Measurements from ENCODE around the gene RCSD1.
A peak's percentile ranks its signal among the peaks of the same experiment; 100 is the strongest.

The RCSD1 gene

GRCh38 chr1:167669209-167670124 is 39.4 kb downstream of the RCSD1 start:
- DNase-seq (ENCODE audit: low read depth), result no peak

DNA sequence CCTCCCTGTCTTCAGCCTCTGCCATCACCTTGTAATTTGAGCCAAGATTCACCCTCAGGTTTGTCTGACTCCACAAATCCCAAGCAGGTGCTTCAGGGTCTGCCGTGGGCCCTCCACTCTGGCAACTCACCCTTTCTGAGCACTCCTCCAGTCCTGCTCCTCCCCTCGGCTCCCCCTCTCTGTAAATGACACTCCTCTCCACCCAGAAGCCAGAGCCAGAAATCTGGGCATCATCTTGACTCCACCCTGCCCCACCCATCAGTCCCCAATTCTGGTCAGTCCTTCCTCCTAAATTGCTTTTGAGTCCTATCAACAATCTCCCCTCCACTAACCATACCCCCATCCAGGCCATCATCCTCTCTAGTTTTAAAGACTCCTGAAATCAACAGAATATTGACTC is 40.5 kb downstream of the RCSD1 start:
- DNase-seq (ENCODE audit: low read depth), result no peak

DNA sequence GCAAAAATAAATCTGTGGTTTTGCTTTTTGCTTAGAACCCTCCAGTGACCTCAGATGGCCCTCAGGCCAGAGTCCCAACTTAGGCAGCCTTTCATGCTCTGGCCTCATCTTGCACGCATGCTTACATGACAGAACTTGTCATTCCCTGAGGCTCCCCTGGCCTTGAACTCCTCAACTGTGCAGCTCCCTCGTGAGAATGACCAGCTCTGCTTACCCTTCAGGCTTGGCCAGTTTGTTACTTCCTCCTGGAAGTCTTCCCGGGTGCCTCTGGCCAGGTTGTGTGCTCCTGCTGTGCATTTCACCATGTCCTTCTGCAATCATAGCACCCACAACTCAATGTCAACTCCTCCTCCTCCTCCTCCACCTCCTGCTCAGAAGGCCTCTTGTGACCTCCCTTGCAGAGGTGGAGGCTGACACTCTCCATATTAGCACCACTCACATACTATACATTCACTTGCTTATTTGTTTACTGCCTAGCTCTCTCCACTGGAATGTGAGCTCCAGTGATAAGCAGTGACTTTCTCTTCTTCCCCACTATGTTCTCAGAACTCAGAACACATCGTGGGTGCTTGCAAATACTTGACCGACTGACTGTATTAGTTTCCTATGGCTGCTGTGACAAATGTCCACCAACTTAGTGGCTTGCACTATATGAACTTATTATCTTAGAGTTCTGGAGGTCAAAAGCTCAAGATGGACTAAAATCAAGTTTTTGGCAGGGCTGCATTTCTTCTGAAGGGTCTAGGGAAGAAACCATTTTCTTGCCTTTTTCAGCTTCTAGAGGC is 41.9 kb downstream of the RCSD1 start:
- no peak for DNase-seq (ENCODE audit: low read depth)

DNA sequence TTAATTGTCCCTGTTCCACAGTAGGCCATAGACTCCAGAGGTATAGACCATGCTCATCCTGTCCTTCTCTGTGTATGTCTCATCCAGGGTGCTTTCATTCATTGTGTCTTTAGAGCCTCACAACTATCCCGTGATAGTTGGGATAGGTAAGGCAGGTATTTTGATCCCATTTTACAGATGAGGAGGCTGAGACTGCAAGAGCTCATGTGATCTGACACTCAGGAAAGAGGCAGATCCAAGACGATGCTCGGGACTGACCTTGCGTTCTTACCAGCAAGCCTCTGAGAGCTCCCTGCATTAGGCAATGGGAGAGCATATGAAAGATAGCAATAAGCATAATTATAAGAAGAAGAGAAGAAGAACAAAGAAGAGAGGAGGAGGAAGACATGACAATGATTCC is 42.8 kb downstream of the RCSD1 start:
- no peak for DNase-seq (ENCODE audit: low read depth)

- no peak for DNase-seq (ENCODE audit: low read depth)
Observed at GRCh38 chr1:167673265-167673664, 43.2 kb downstream of the RCSD1 start.

DNA sequence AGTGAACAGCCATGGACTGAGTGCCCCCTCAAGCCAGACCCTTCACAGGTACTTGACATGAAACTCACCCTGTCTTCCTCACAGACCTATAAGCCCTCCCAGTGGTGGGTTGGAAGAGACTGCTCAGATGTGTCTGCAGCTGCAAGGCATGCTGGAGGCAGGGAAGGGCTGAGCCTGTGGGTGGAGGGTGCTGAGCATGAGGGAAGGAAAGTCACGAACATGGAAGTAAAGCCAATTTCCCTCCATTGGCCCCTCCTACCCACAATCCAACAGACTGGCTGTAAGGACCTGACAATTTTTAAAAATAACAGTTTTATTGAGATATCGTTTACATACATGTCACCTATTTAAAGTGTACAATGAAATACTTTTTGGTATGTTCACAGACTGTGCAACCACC is 44.1 kb downstream of the RCSD1 start:
- no peak for DNase-seq (ENCODE audit: low read depth)

DNA sequence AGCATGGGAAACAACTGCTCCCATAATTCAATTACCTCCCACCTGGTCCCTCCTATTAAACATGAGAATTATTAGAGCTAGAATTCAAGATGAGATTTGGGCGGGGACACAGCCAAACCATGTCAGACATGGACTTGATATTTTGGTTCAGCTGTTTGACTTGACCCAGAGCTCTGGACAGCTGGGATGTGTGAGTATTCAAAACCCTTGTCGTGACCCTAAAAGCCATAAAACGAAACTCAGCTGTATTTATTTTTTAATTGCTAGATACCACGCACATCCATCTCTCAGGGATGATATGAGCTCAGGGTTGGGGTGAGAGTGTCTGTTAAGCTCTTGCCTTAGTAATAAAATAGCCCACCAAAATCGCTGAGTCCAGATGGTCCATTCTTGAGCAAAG is 45.4 kb downstream of the RCSD1 start:
- no peak for DNase-seq (ENCODE audit: low read depth)

DNA sequence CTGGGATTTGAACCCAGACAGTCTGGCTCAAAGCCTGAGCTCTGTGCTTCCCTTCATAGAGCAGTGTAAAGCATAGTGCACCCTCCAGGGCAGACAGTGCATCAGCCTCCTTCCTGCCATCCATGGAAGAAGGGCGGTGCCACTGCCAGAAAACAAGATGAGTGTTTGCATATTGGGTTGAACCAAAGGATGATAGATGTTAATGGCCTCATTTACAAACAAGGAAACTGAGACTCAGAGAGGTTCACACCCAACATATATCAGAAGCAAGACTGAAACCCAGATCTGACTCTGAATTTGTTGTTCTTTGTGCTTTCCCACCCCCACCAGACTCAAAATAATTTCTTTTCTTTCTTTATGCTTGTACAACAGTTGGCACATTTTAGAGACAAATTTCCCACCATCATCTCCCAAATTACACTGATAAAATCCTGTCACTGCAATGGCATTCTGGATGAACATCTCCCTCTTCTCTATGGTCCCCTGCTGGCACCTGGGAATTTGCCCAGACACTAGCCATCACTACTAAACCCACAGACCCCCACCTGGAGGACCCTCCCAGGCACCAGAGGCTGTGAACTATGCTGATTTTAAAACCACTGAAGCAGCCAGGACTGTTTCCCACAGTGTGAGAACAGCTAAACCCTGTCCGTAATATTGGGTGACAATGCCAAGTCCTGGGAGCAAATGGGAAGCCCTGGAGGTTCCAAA is 46.3 kb downstream of the RCSD1 start:
- no peak for DNase-seq (ENCODE audit: low read depth)

- DNase-seq (ENCODE audit: low read depth), result no peak
Observed at GRCh38 chr1:167676916-167677848, 47.1 kb downstream of the RCSD1 start.

GRCh38 chr1:167678422-167678821 is 48.4 kb downstream of the RCSD1 start:
- DNase-seq (ENCODE audit: low read depth), result no peak

- no peak for DNase-seq (ENCODE audit: low read depth)
Observed at GRCh38 chr1:167678838-167679237, 48.8 kb downstream of the RCSD1 start.

DNA sequence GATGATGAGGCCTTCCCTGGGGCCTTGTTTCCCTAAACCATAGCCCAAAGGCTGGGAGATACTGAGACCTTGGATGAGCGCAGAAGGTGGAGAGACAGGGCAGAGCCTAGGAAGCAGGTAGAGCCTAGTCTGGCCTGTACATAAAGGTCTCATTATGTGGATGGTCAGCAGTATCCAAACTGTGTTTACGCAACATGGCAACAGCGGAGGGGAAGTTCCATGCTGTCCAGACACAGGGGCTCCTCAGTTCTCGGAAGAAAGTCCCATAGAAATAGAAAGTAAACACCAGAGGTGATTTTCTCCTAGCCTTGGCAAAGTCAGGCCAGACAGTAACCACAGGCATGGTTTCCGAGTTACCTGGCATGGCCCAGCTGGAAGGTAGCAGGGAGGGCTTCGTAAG is 49.7 kb downstream of the RCSD1 start:
- no peak for DNase-seq (ENCODE audit: low read depth)

DNA sequence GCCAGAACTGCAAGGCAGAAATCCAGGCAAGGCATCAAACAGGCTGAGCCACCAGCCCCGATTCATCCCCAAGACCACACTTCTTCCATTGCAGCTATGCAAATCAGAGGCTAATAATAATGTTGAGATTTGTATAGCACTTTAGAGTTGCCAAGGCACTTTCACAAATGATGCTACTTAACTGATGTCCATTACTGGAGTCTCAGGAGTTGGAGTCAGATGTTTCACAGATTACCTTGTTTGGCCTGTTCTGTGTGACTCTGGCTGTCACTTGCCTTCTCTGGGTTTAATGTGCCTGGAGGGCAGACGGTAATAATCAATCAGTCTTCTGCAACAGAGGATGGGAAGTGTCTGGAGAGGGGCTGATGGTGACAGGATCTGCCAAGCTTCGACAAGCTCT is 51.0 kb downstream of the RCSD1 start:
- DNase-seq (ENCODE audit: low read depth), result no peak

- no peak for DNase-seq (ENCODE audit: low read depth)
Observed at GRCh38 chr1:167681451-167682098, 51.5 kb downstream of the RCSD1 start.

DNA sequence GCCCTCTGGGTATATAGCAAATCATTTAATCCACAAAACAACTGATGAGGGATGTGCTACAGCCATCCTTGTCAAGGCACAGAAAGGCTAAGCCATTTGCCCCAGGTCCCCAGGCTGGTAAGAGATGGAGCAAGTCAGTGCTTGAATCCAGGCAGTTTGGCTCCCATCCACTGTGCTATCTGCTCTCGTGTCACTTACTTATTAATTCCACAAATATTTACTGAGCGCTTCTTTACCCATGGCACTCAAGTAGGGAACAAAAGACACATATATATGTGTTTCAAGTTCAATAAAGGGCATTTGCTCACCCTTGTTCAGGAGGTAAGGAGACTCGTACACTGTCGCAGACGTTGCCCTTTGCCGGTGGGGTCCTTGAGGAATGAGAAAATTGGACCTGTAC is 53.2 kb downstream of the RCSD1 start:
- no peak for DNase-seq (ENCODE audit: low read depth)

GRCh38 chr1:167683641-167684502 is 53.8 kb downstream of the RCSD1 start:
- DNase-seq (ENCODE audit: low read depth), result no peak

DNA sequence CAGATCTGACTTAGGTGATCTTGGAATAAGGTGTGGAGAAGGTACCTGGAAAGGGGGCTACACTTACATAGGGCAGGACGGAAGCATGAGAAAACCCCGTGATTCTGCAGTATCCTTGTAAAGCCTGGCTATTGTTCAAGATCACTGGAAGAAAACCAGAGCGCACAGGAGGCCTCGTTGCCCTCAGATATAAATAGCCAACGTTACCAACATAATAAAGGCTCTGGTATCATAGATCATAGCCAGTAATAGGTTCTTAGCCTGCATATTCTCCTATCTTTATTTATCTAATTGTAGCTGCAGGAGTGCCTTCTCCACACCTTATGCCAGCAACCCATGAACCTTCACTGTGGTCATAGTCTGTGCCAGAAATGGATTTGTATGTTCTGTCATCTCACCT is 55.8 kb downstream of the RCSD1 start:
- no peak for DNase-seq (ENCODE audit: low read depth)

- DNase-seq (ENCODE audit: low read depth), result peak; percentile 45
Observed at GRCh38 chr1:167687919-167688519, 58.0 kb downstream of the RCSD1 start.

- no peak for DNase-seq (ENCODE audit: low read depth)
Observed at GRCh38 chr1:167689567-167689920, 59.5 kb downstream of the RCSD1 start.

DNA sequence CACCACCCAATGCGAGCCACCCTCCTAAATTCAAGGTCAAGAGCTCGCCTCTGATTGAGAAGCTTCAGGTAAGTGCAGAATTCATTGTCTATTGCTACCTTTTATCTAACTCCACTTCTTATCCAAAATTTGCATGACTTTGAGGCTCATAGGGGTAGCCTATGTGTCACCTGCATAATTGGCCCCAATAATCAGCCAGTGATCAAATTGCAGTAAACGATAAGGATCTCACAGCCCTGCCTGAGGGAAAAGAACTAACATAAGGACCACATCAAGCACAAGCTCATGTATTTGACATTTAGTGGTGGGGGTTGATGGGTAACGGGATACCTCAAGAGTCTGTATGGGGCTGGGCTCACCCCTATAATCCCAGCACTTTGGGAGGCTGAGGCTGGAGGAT is 60.0 kb downstream of the RCSD1 start:
- DNase-seq (ENCODE audit: low read depth), result no peak

Measured in CMK (cell line).